ENCODE measurements around the gene HOXC5. TPM values are rescaled to one million over a fixed set of nuclear protein-coding genes. Genes with fewer than 3 reads are reported as not detected.
A peak's percentile ranks its signal among the peaks of the same experiment; 100 is the strongest.

HOXC5 gene
- polyA plus RNA-seq, 3 donors = not detected

GRCh38 chr12:53986686-53987483, 46.0 kb upstream of the HOXC5 start:
- peaks cover 98 to 100% (median 100%) of the 10 kb centered on the region in 3 donors for H3K27me3 Mint-ChIP-seq (ENCODE audit: low read depth in 3 of 3)
- no peak overlapping the region for H3K27ac Mint-ChIP-seq
- peaks cover 30 to 36% of the 10 kb centered on the region in 2 donors for H3K4me1 ChIP-seq (ENCODE audit: control insufficient read depth in 1 of 2, insufficient read depth in 2 of 2, low read length in 2 of 2)
- H3K4me1 Mint-ChIP-seq = peaks cover 42% of the 10 kb centered on the region
- no peaks in the 10 kb centered on the region for H4K20me1 ChIP-seq (ENCODE audit: insufficient read depth, low read length)
- H3K79me2 ChIP-seq (ENCODE audit: insufficient read depth, low read length) = no peaks in the 10 kb centered on the region
- H2AFZ ChIP-seq (ENCODE audit: insufficient read depth, low read depth, low read length, poor library complexity, severe bottlenecking) = no peak overlapping the region
- peaks cover 46 to 85% of the 10 kb centered on the region in 2 donors for H3K9me3 ChIP-seq (replicated peaks in 1 of 2; ENCODE audit: control insufficient read depth in 1 of 2, insufficient read depth in 1 of 2, low read length in 2 of 2)
- no peak overlapping the region for H3K4me3 ChIP-seq (replicated peaks in 1 of 3; ENCODE audit: low read depth in 2 of 3, low read length in 3 of 3)
- no peak overlapping the region for H3K4me2 ChIP-seq (replicated peaks; ENCODE audit: extremely low read depth, low read length, poor library complexity, severe bottlenecking)
- 31% methylated on average over 6 of the region's 21 CpGs for WGBS (ENCODE audit: insufficient coverage)
- no peaks in the 10 kb centered on the region for H3K36me3 ChIP-seq (replicated peaks in 1 of 2; ENCODE audit: control insufficient read depth in 1 of 2, insufficient read depth in 2 of 2, low read length in 2 of 2)
- H3K27me3 ChIP-seq (ENCODE audit: control insufficient read depth in 2 of 2, insufficient read depth in 2 of 2, low read length in 2 of 2) = peaks cover 91 to 100% of the 10 kb centered on the region in 2 donors
- no peak overlapping the region for H3K9ac ChIP-seq (ENCODE audit: insufficient read depth, low read length, poor library complexity, severe bottlenecking)
- peaks cover 17 to 83% (median 57%) of the 10 kb centered on the region in 7 donors for H3K9me3 Mint-ChIP-seq
- TF ChIP-seq CTCF (IDR thresholded peaks at IDR 0.05) = no peak
- DNase-seq = no peak
- intact Hi-C loops (cut with micrococcal nuclease) = loop anchor here in 1 of 2 donors (10.0 kb wide), 1 partner anchor 292 kb away; no protein-coding TSS in a partner anchor
- peak overlapping the region in 1 of 2 donors; percentile 80 for H3K4me3 Mint-ChIP-seq
- H3K27ac ChIP-seq (ENCODE audit: low read depth in 1 of 2, low read length in 2 of 2) = no peak overlapping the region
- peaks cover 6 to 36% of the 10 kb centered on the region in 2 donors for H3K36me3 Mint-ChIP-seq

GRCh38 chr12:53987787-53988230, 45.0 kb upstream of the HOXC5 start:
- no peak for TF ChIP-seq CTCF (IDR thresholded peaks at IDR 0.05)
- peaks cover 42% of the 10 kb centered on the region for H3K4me1 Mint-ChIP-seq
- H3K27ac ChIP-seq (ENCODE audit: low read depth in 1 of 2, low read length in 2 of 2) = no peak overlapping the region
- DNase-seq = no peak
- H3K36me3 ChIP-seq (replicated peaks in 1 of 2; ENCODE audit: control insufficient read depth in 1 of 2, insufficient read depth in 2 of 2, low read length in 2 of 2) = no peaks in the 10 kb centered on the region
- H3K9me3 Mint-ChIP-seq = peaks cover 16 to 77% (median 50%) of the 10 kb centered on the region in 7 donors
- no peak overlapping the region for H2AFZ ChIP-seq (ENCODE audit: insufficient read depth, low read depth, low read length, poor library complexity, severe bottlenecking)
- no peak overlapping the region for H3K4me3 ChIP-seq (replicated peaks in 1 of 3; ENCODE audit: low read depth in 2 of 3, low read length in 3 of 3)
- peaks cover 6 to 34% of the 10 kb centered on the region in 2 donors for H3K36me3 Mint-ChIP-seq
- no peak overlapping the region for H3K4me2 ChIP-seq (replicated peaks; ENCODE audit: extremely low read depth, low read length, poor library complexity, severe bottlenecking)
- intact Hi-C loops (cut with micrococcal nuclease) = loop anchor here in 1 of 2 donors (10.0 kb wide), 1 partner anchor 293 kb away; no protein-coding TSS in a partner anchor
- peaks cover 91 to 100% of the 10 kb centered on the region in 2 donors for H3K27me3 ChIP-seq (ENCODE audit: control insufficient read depth in 2 of 2, insufficient read depth in 2 of 2, low read length in 2 of 2)
- WGBS (ENCODE audit: insufficient coverage) = no CpG with 5 or more reads among the region's 4 CpGs
- H3K9me3 ChIP-seq (replicated peaks in 1 of 2; ENCODE audit: control insufficient read depth in 1 of 2, insufficient read depth in 1 of 2, low read length in 2 of 2) = peaks cover 36 to 83% of the 10 kb centered on the region in 2 donors
- H3K79me2 ChIP-seq (ENCODE audit: insufficient read depth, low read length) = no peaks in the 10 kb centered on the region
- peak overlapping the region in 1 of 2 donors; percentile 80 for H3K4me3 Mint-ChIP-seq
- H3K27ac Mint-ChIP-seq = no peak overlapping the region
- H4K20me1 ChIP-seq (ENCODE audit: insufficient read depth, low read length) = no peaks in the 10 kb centered on the region
- H3K27me3 Mint-ChIP-seq (ENCODE audit: low read depth in 3 of 3) = peaks cover 98 to 100% (median 100%) of the 10 kb centered on the region in 3 donors
- peaks cover 30 to 35% of the 10 kb centered on the region in 2 donors for H3K4me1 ChIP-seq (ENCODE audit: control insufficient read depth in 1 of 2, insufficient read depth in 2 of 2, low read length in 2 of 2)
- H3K9ac ChIP-seq (ENCODE audit: insufficient read depth, low read length, poor library complexity, severe bottlenecking) = no peak overlapping the region

Measured in CD14-positive monocyte (primary cell).